Caki2 (cell line): ENCODE measurements around the gene ABLIM1. TPM values are rescaled to one million over a fixed set of nuclear protein-coding genes. Genes with fewer than 3 reads are reported as not detected.

ENCODE experiments used
- total RNA-seq: library from RNA; depleted of rRNA; stranded (reverse); fragments of >200 nt; shearing (Covaris generic); gene quantifications from 2 replicates; pipeline ENCODE4 v1.2.3, GENCODE V29; 2014; ENCODE audit warnings: low replicate concordance; rRNA removed

Gene ABLIM1
- total RNA-seq, 1 experiment from 2014 or later = 2.2 TPM

Other genes with a start within 250 kb of the ABLIM1 start
- 10.2 and 11.8 TPM in 2 replicates for gene FHIP2A, start 163.5 kb upstream of the ABLIM1 start, total RNA-seq